Sigmoid colon (tissue), 4 donors: Measurements from ENCODE around the gene PARP9.

ENCODE experiments used
- CTCF ChIP-seq, 4 experiments: fragments of 450-650 bp in 3 of 4; fragments of 200-600 bp in 1 of 4; IDR thresholded peaks; one replicate each; pipeline ENCODE4 v1.5.1; 2016 to 2019; ENCODE audit warnings: antibody characterized with exemption in 4 of 4, mild to moderate bottlenecking in 3 of 4, moderate library complexity in 2 of 4
- EP300 ChIP-seq, 4 donors: sonication (generic); formaldehyde crosslinking; IDR thresholded peaks; one replicate each; pipeline ENCODE4 v1.6.1; 2017; ENCODE audit warnings: antibody characterized with exemption in 4 of 4
- POLR2A ChIP-seq, 2 donors: fragments of 450-650 bp; IDR thresholded peaks; one replicate each; pipeline ENCODE4 v1.6.1; 2016; ENCODE audit warnings: antibody characterized with exemption in 2 of 2, mild to moderate bottlenecking in 2 of 2, moderate library complexity in 2 of 2
- POLR2AphosphoS5 ChIP-seq, 4 donors: sonication (generic); formaldehyde crosslinking; IDR thresholded peaks; one replicate each; pipeline ENCODE4 v1.6.1; 2017; ENCODE audit warnings: antibody characterized with exemption in 4 of 4

DNA sequence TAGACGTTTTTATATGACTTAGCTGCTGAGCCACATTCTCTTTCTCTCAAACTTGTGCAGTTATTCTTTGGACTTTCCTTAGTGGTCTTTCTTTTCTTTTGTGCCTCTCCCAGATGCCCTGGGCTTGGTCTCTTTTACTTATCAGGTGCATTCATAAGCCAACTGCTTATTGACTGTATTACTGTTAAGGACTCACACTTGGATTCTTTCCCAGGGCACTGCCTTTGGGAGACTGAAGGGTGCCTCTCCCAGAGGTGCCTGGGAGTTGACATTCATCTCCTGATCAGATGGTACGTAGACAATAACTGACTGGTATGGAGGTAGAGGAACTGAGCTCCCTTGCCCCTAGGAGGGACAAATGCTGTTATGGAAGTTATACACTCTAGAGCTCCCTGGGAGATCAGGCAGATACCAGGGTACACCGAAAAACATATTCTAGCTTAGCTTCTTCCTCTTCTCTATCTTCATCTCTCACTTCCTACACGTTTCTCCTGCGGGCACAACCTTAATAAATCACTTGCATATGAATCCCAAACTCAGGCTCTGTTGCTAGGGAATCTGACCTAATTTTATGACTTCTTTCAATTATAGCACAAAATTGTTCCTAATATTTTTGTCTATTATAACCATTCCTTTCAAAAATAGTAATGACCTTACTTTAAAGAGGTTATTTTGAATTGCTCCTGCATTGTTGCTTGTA, 38.1 kb upstream of the PARP9 start:
- no peak for TF ChIP-seq CTCF (IDR thresholded peaks at IDR 0.05)
- TF ChIP-seq POLR2AphosphoS5 (IDR thresholded peaks at IDR 0.05) = no peak
- TF ChIP-seq POLR2A (IDR thresholded peaks at IDR 0.05) = no peak
- no peak for TF ChIP-seq EP300 (IDR thresholded peaks at IDR 0.05)
